Adrenal gland (tissue), 5 donors: ENCODE data around the gene SPTB.

Experiments
- POLR2A ChIP-seq, 2 donors: fragments of 450-650 bp; IDR thresholded peaks; one replicate each; pipeline ENCODE4 v1.6.1; 2017; ENCODE audit warnings: antibody characterized with exemption in 2 of 2, mild to moderate bottlenecking in 2 of 2, moderate library complexity in 1 of 2
- TF ChIP-seq, protein P1 (sequence below), 6 experiments: fragments of 450-650 bp in 4 of 6; fragments of 200-600 bp in 2 of 6; sonication (generic) in 1 of 6; IDR thresholded peaks; 1 replicate in 5 of 6; 2 replicates in 1 of 6; pipeline versions ENCODE4 v1.5.1 to v1.8.0; 2016 to 2021; ENCODE audit warnings: antibody characterized with exemption in 6 of 6, mild to moderate bottlenecking in 2 of 6, moderate library complexity in 1 of 6
- donor health status: DM: no; HTN: no; CAD: no.

DNA sequence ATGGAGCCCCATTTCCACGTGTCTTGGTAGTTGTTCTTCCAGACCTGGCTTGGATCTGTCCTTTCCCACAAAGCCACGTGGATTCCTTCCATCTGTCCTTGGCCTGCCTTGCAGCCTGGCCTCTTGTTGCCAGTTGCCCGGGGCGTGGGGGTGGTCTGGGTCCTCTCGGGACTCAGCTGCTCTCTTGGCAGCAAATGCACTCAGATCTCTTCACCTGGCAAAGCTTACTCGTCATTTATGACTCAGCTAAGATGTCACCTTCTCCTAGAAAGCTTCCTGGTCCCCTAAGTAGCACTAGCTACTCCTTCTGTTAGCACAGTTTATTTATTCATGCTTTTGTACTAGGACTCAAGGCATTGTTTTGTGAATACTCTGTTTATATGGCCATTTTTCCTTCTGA, 161.8 kb downstream of the SPTB start:
- TF ChIP-seq, protein P1, sequence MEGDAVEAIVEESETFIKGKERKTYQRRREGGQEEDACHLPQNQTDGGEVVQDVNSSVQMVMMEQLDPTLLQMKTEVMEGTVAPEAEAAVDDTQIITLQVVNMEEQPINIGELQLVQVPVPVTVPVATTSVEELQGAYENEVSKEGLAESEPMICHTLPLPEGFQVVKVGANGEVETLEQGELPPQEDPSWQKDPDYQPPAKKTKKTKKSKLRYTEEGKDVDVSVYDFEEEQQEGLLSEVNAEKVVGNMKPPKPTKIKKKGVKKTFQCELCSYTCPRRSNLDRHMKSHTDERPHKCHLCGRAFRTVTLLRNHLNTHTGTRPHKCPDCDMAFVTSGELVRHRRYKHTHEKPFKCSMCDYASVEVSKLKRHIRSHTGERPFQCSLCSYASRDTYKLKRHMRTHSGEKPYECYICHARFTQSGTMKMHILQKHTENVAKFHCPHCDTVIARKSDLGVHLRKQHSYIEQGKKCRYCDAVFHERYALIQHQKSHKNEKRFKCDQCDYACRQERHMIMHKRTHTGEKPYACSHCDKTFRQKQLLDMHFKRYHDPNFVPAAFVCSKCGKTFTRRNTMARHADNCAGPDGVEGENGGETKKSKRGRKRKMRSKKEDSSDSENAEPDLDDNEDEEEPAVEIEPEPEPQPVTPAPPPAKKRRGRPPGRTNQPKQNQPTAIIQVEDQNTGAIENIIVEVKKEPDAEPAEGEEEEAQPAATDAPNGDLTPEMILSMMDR (IDR thresholded peaks at IDR 0.05): no peak
- no peak for TF ChIP-seq POLR2A (IDR thresholded peaks at IDR 0.05)
